Measurements from ENCODE around the gene RCVRN.
A peak's percentile ranks its signal among the peaks of the same experiment; 100 is the strongest.

RCVRN gene

GRCh38 chr17:9872852-9873251 lies 32.2 kb downstream of the RCVRN start:
- H3K27me3 ChIP-seq (replicated peaks; ENCODE audit: control insufficient read depth, insufficient read depth, low read length) = no peaks in the 10 kb centered on the region
- peaks cover 36% of the 10 kb centered on the region for H3K4me1 ChIP-seq (ENCODE audit: control insufficient read depth, insufficient read depth, low read length)
- H3K9me3 ChIP-seq (ENCODE audit: control insufficient read depth, low read length) = no peaks in the 10 kb centered on the region
- H3K9ac ChIP-seq (ENCODE audit: low read length) = no peak overlapping the region
- DNase-seq (ENCODE audit: low read depth) = no peak
- H3K36me3 ChIP-seq (ENCODE audit: control insufficient read depth, insufficient read depth, low read length, severe bottlenecking) = no peaks in the 10 kb centered on the region
- no peak overlapping the region for H3K4me3 ChIP-seq (ENCODE audit: low read length)

GRCh38 chr17:9868552-9868951 lies 36.5 kb downstream of the RCVRN start:
- Histone ChIP-seq H3K4me3 (ENCODE audit: low read length) (no peak overlapping the region), H3K36me3 (ENCODE audit: control insufficient read depth, insufficient read depth, low read length, severe bottlenecking) (no peaks in the 10 kb centered on the region), H3K9ac (ENCODE audit: low read length) (no peak overlapping the region), H3K27me3 (replicated peaks; ENCODE audit: control insufficient read depth, insufficient read depth, low read length) (no peaks in the 10 kb centered on the region), H3K9me3 (ENCODE audit: control insufficient read depth, low read length) (peaks cover 3% of the 10 kb centered on the region), H3K4me1 (ENCODE audit: control insufficient read depth, insufficient read depth, low read length) (peaks cover 24% of the 10 kb centered on the region)
- no peak for DNase-seq (ENCODE audit: low read depth)

GRCh38 chr17:9865586-9865985 lies 39.5 kb downstream of the RCVRN start:
- H3K27me3 ChIP-seq (replicated peaks; ENCODE audit: control insufficient read depth, insufficient read depth, low read length) = no peaks in the 10 kb centered on the region
- H3K4me3 ChIP-seq (ENCODE audit: low read length) = no peak overlapping the region
- peak overlapping the region; percentile 5 for H3K9ac ChIP-seq (ENCODE audit: low read length)
- H3K9me3 ChIP-seq (ENCODE audit: control insufficient read depth, low read length) = peaks cover 17% of the 10 kb centered on the region
- H3K36me3 ChIP-seq (ENCODE audit: control insufficient read depth, insufficient read depth, low read length, severe bottlenecking) = no peaks in the 10 kb centered on the region
- no peak for DNase-seq (ENCODE audit: low read depth)
- peaks cover 14% of the 10 kb centered on the region for H3K4me1 ChIP-seq (ENCODE audit: control insufficient read depth, insufficient read depth, low read length)

GRCh38 chr17:9862949-9863348 lies 42.1 kb downstream of the RCVRN start:
- no peaks in the 10 kb centered on the region for H3K36me3 ChIP-seq (ENCODE audit: control insufficient read depth, insufficient read depth, low read length, severe bottlenecking)
- H3K4me3 ChIP-seq (ENCODE audit: low read length) = no peak overlapping the region
- peaks cover 30% of the 10 kb centered on the region for H3K9me3 ChIP-seq (ENCODE audit: control insufficient read depth, low read length)
- H3K9ac ChIP-seq (ENCODE audit: low read length) = no peak overlapping the region
- H3K27me3 ChIP-seq (replicated peaks; ENCODE audit: control insufficient read depth, insufficient read depth, low read length) = no peaks in the 10 kb centered on the region
- DNase-seq (ENCODE audit: low read depth) = no peak
- peaks cover 14% of the 10 kb centered on the region for H3K4me1 ChIP-seq (ENCODE audit: control insufficient read depth, insufficient read depth, low read length)

GRCh38 chr17:9862220-9862619 lies 42.9 kb downstream of the RCVRN start:
- H3K36me3 ChIP-seq (ENCODE audit: control insufficient read depth, insufficient read depth, low read length, severe bottlenecking) = no peaks in the 10 kb centered on the region
- DNase-seq (ENCODE audit: low read depth) = no peak
- H3K9me3 ChIP-seq (ENCODE audit: control insufficient read depth, low read length) = peaks cover 32% of the 10 kb centered on the region
- H3K27me3 ChIP-seq (replicated peaks; ENCODE audit: control insufficient read depth, insufficient read depth, low read length) = no peaks in the 10 kb centered on the region
- no peak overlapping the region for H3K9ac ChIP-seq (ENCODE audit: low read length)
- H3K4me1 ChIP-seq (ENCODE audit: control insufficient read depth, insufficient read depth, low read length) = peaks cover 14% of the 10 kb centered on the region
- H3K4me3 ChIP-seq (ENCODE audit: low read length) = no peak overlapping the region

- Histone ChIP-seq H3K4me1 (ENCODE audit: control insufficient read depth, insufficient read depth, low read length) (peaks cover 7% of the 10 kb centered on the region), H3K9ac (ENCODE audit: low read length) (no peak overlapping the region), H3K9me3 (ENCODE audit: control insufficient read depth, low read length) (peaks cover 29% of the 10 kb centered on the region), H3K4me3 (ENCODE audit: low read length) (no peak overlapping the region), H3K27me3 (replicated peaks; ENCODE audit: control insufficient read depth, insufficient read depth, low read length) (no peaks in the 10 kb centered on the region), H3K36me3 (ENCODE audit: control insufficient read depth, insufficient read depth, low read length, severe bottlenecking) (no peaks in the 10 kb centered on the region)
- no peak for DNase-seq (ENCODE audit: low read depth)
Observed at GRCh38 chr17:9860851-9861250, 44.2 kb downstream of the RCVRN start.

- H3K27me3 ChIP-seq (replicated peaks; ENCODE audit: control insufficient read depth, insufficient read depth, low read length) = no peaks in the 10 kb centered on the region
- H3K4me3 ChIP-seq (ENCODE audit: low read length) = no peak overlapping the region
- peaks cover 29% of the 10 kb centered on the region for H3K9me3 ChIP-seq (ENCODE audit: control insufficient read depth, low read length)
- no peak for DNase-seq (ENCODE audit: low read depth)
- no peaks in the 10 kb centered on the region for H3K36me3 ChIP-seq (ENCODE audit: control insufficient read depth, insufficient read depth, low read length, severe bottlenecking)
- no peaks in the 10 kb centered on the region for H3K4me1 ChIP-seq (ENCODE audit: control insufficient read depth, insufficient read depth, low read length)
- no peak overlapping the region for H3K9ac ChIP-seq (ENCODE audit: low read length)
Observed at GRCh38 chr17:9859781-9860180, 45.3 kb downstream of the RCVRN start.

GRCh38 chr17:9855036-9855435 lies 50.0 kb downstream of the RCVRN start:
- H3K4me1 ChIP-seq (ENCODE audit: control insufficient read depth, insufficient read depth, low read length) = no peaks in the 10 kb centered on the region
- no peaks in the 10 kb centered on the region for H3K36me3 ChIP-seq (ENCODE audit: control insufficient read depth, insufficient read depth, low read length, severe bottlenecking)
- peaks cover 10% of the 10 kb centered on the region for H3K9me3 ChIP-seq (ENCODE audit: control insufficient read depth, low read length)
- no peak overlapping the region for H3K9ac ChIP-seq (ENCODE audit: low read length)
- H3K4me3 ChIP-seq (ENCODE audit: low read length) = no peak overlapping the region
- H3K27me3 ChIP-seq (replicated peaks; ENCODE audit: control insufficient read depth, insufficient read depth, low read length) = no peaks in the 10 kb centered on the region
- DNase-seq (ENCODE audit: low read depth) = no peak

- Histone ChIP-seq H3K36me3 (ENCODE audit: control insufficient read depth, insufficient read depth, low read length, severe bottlenecking) (no peaks in the 10 kb centered on the region), H3K4me1 (ENCODE audit: control insufficient read depth, insufficient read depth, low read length) (no peaks in the 10 kb centered on the region), H3K27me3 (replicated peaks; ENCODE audit: control insufficient read depth, insufficient read depth, low read length) (no peaks in the 10 kb centered on the region), H3K4me3 (ENCODE audit: low read length) (no peak overlapping the region), H3K9ac (ENCODE audit: low read length) (no peak overlapping the region), H3K9me3 (ENCODE audit: control insufficient read depth, low read length) (peaks cover 9% of the 10 kb centered on the region)
- no peak for DNase-seq (ENCODE audit: low read depth)
Observed at GRCh38 chr17:9854255-9854654, 50.8 kb downstream of the RCVRN start.

GRCh38 chr17:9850151-9850550 lies 54.9 kb downstream of the RCVRN start:
- no peaks in the 10 kb centered on the region for H3K4me1 ChIP-seq (ENCODE audit: control insufficient read depth, insufficient read depth, low read length)
- H3K36me3 ChIP-seq (ENCODE audit: control insufficient read depth, insufficient read depth, low read length, severe bottlenecking) = no peaks in the 10 kb centered on the region
- DNase-seq (ENCODE audit: low read depth) = no peak
- H3K9ac ChIP-seq (ENCODE audit: low read length) = no peak overlapping the region
- H3K9me3 ChIP-seq (ENCODE audit: control insufficient read depth, low read length) = no peaks in the 10 kb centered on the region
- H3K4me3 ChIP-seq (ENCODE audit: low read length) = no peak overlapping the region
- peaks cover 2% of the 10 kb centered on the region for H3K27me3 ChIP-seq (replicated peaks; ENCODE audit: control insufficient read depth, insufficient read depth, low read length)
